Measurements from ENCODE around the gene FAM136A.

Gene FAM136A

GRCh38 chr2:70261501-70261900 lies 40.4 kb downstream of the FAM136A start:
- H3K27me3 ChIP-seq, result no peaks in the 10 kb centered on the region
- intact Hi-C loops (cut with DNase I; ENCODE audit: low total_unique reads), result no loop called here
- no peak for TF ChIP-seq CTCF (IDR thresholded peaks at IDR 0.05)
- no peak overlapping the region for H3K4me3 ChIP-seq
- peak overlapping the region in 1 of 2 donors; percentile 91 for H3K27ac ChIP-seq
- H3K36me3 ChIP-seq, result peaks cover 35 to 57% (median 35%) of the 10 kb centered on the region in 3 donors
- peaks cover 0 to 44% (median 35%) of the 10 kb centered on the region in 4 donors for H3K4me1 ChIP-seq
- peaks cover 0 to 4% (median 0%) of the 10 kb centered on the region in 3 donors for H3K9me3 ChIP-seq
- no peak for DNase-seq

- Histone ChIP-seq H3K4me1 (peaks cover 0 to 44% (median 35%) of the 10 kb centered on the region in 4 donors), H3K4me3 (peak overlapping the region; percentile 83 to 89), H3K9me3 (peaks cover 0 to 4% (median 0%) of the 10 kb centered on the region in 3 donors), H3K27ac (peak overlapping the region; percentile 90 to 91), H3K27me3 (no peaks in the 10 kb centered on the region), H3K36me3 (peaks cover 7 to 27% (median 9%) of the 10 kb centered on the region in 3 donors)
- intact Hi-C loops (cut with DNase I; ENCODE audit: low total_unique reads), result no loop called here
- peak; percentile 74 to 91 for DNase-seq
- no peak for TF ChIP-seq CTCF (IDR thresholded peaks at IDR 0.05)
Observed at GRCh38 chr2:70258532-70258875, 43.4 kb downstream of the FAM136A start.

GRCh38 chr2:70255637-70256314 lies 46.1 kb downstream of the FAM136A start:
- TF ChIP-seq CTCF (IDR thresholded peaks at IDR 0.05), result no peak
- intact Hi-C loops (cut with DNase I; ENCODE audit: low total_unique reads), result no loop called here
- Histone ChIP-seq H3K4me1 (peaks cover 0 to 22% (median 20%) of the 10 kb centered on the region in 4 donors), H3K27ac (no peak overlapping the region), H3K36me3 (peaks cover 0 to 14% (median 0%) of the 10 kb centered on the region in 3 donors), H3K9me3 (peaks cover 0 to 4% (median 0%) of the 10 kb centered on the region in 3 donors), H3K27me3 (no peaks in the 10 kb centered on the region), H3K4me3 (no peak overlapping the region)
- no peak for DNase-seq

GRCh38 chr2:70250434-70250833 lies 51.4 kb downstream of the FAM136A start:
- Histone ChIP-seq H3K4me3 (no peak overlapping the region), H3K27me3 (no peaks in the 10 kb centered on the region), H3K4me1 (peaks cover 0 to 17% (median 11%) of the 10 kb centered on the region in 4 donors), H3K27ac (no peak overlapping the region), H3K9me3 (no peaks in the 10 kb centered on the region), H3K36me3 (no peaks in the 10 kb centered on the region)
- no peak for TF ChIP-seq CTCF (IDR thresholded peaks at IDR 0.05)
- intact Hi-C loops (cut with DNase I; ENCODE audit: low total_unique reads), result no loop called here
- no peak for DNase-seq

- H3K27ac ChIP-seq, result peak within 1 kb of the TSS; percentile 90 to 95
- TF ChIP-seq CTCF (IDR thresholded peaks at IDR 0.05), result no peak
- peaks cover 0 to 37% (median 26%) of the 10 kb centered on the region in 4 donors for H3K4me1 ChIP-seq
- H3K36me3 ChIP-seq, result no peaks in the 10 kb centered on the region
- intact Hi-C loops (cut with DNase I; ENCODE audit: low total_unique reads), result loop anchor here (10.0 kb wide), 2 partner anchors 46 to 334 kb away; partner anchors contain the start of genes MXD1 and SNRPG
- DNase-seq, result peak; percentile 98 to 99
- H3K9me3 ChIP-seq, result no peaks in the 10 kb centered on the region
- peak within 1 kb of the TSS; percentile 73 to 88 for H3K4me3 ChIP-seq
- no peaks in the 10 kb centered on the region for H3K27me3 ChIP-seq
Observed at GRCh38 chr2:70248181-70248847, 53.6 kb downstream of the FAM136A start, which contains the start of gene TIA1. Gene TIA1, minus strand, starts transcription at chr2:70248628. Its CDS starts 198 bp downstream, at chr2:70248430.
